ENCODE data around the gene RRP1.
"Not testable (repeated sequence)": the region's sequence is repeated elsewhere in the genome, so short reads cannot be mapped to it uniquely, and the experiment has no call there.

The RRP1 gene

GRCh38 chr21:43819511-43820405, 30.4 kb downstream of the RRP1 start:
- no peak for FAIRE-seq

- FAIRE-seq: no peak
These were observed 31.1 kb downstream of the RRP1 start for GRCh38 chr21:43820466-43820865.

GRCh38 chr21:43822166-43822565, 32.8 kb downstream of the RRP1 start:
- FAIRE-seq: not testable (repeated sequence)

GRCh38 chr21:43822741-43823140, 33.4 kb downstream of the RRP1 start:
- FAIRE-seq: not testable (repeated sequence)

GRCh38 chr21:43824333-43825241, 35.2 kb downstream of the RRP1 start:
- FAIRE-seq: no peak

GRCh38 chr21:43825242-43825935, 36.0 kb downstream of the RRP1 start:
- FAIRE-seq: no peak

GRCh38 chr21:43825936-43826622, 36.7 kb downstream of the RRP1 start:
- FAIRE-seq: no peak

GRCh38 chr21:43826623-43826974, 37.2 kb downstream of the RRP1 start:
- FAIRE-seq: no peak

- no peak for FAIRE-seq
These were observed 37.7 kb downstream of the RRP1 start for GRCh38 chr21:43827015-43827611.

GRCh38 chr21:43829161-43829560, 39.8 kb downstream of the RRP1 start:
- FAIRE-seq: no peak

- no peak for FAIRE-seq
These were observed 40.3 kb downstream of the RRP1 start for GRCh38 chr21:43829575-43830119.

GRCh38 chr21:43832158-43832550, 42.8 kb downstream of the RRP1 start:
- FAIRE-seq: no peak

GRCh38 chr21:43832648-43833047, 43.3 kb downstream of the RRP1 start:
- no peak for FAIRE-seq

- no peak for FAIRE-seq
These were observed 44.9 kb downstream of the RRP1 start for GRCh38 chr21:43834146-43834905.

GRCh38 chr21:43835050-43835449, 45.7 kb downstream of the RRP1 start:
- no peak for FAIRE-seq

- FAIRE-seq: no peak
These were observed 46.5 kb downstream of the RRP1 start for GRCh38 chr21:43835861-43836260.

GRCh38 chr21:43836616-43837015, 47.2 kb downstream of the RRP1 start:
- FAIRE-seq: no peak

- no peak for FAIRE-seq
These were observed 50.9 kb downstream of the RRP1 start for GRCh38 chr21:43840259-43840658.

GRCh38 chr21:43842742-43843141, 53.4 kb downstream of the RRP1 start:
- no peak for FAIRE-seq

GRCh38 chr21:43844906-43845305, 55.5 kb downstream of the RRP1 start:
- FAIRE-seq: not testable (repeated sequence)

- FAIRE-seq: no peak
These were observed 56.0 kb downstream of the RRP1 start for GRCh38 chr21:43845386-43845785.

Data from islet of Langerhans (tissue), 1 donor.